GM12873 (cell line): ENCODE data around the gene CAB39.

ENCODE experiments used
- CTCF ChIP-seq: IDR thresholded peaks from 2 replicates; pipeline ENCODE4 v1.5.1; 2012; ENCODE audit warnings: low read depth, mild to moderate bottlenecking, moderate library complexity, low read length, control low read depth; ENCODE audit not compliant: insufficient read depth; ENCODE audit errors: missing control alignments

CAB39 gene

DNA sequence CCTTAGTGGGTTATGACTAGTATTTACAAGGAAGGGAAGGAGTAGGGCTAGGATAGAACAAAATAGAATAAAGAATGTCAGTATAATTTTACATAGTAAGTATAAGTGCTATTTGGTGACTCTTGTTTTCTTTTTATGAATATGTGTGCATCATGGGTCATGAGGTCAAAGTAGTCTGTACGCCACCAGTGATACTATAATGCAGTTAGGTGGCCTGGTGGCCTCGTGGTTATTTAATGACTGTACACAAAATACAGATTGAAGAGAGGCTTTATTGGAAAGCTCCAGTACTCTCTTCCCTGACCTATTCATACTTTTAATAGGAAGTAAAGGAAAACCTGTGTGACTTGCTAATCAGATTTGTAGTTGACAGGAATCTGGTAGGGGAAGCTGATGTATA, 27.3 kb downstream of the CAB39 start:
- TF ChIP-seq CTCF = no peak

GRCh38 chr2:230742781-230743180, 30.1 kb downstream of the CAB39 start:
- TF ChIP-seq CTCF = no peak

- no peak for TF ChIP-seq CTCF
These were observed 33.6 kb downstream of the CAB39 start for GRCh38 chr2:230746213-230746612.

GRCh38 chr2:230748087-230748486, 35.4 kb downstream of the CAB39 start:
- no peak for TF ChIP-seq CTCF

DNA sequence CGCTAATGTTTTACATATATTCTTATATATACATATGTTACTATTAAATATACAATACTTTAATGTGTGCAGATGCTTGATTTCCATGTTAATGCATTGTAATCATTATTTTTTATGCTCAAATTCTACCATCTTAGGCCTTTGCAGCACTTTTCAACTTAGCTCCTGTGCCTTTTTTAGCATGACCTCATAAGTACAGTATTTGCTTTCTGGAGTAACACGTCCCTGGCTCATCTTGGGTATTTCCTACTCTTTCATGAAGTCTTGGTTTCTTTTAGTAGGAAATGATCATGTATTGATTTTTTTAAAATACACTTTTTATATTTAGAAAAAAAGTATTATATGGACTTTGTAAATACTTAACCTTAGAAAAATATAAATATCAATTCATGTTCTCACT, 36.5 kb downstream of the CAB39 start:
- TF ChIP-seq CTCF = no peak

DNA sequence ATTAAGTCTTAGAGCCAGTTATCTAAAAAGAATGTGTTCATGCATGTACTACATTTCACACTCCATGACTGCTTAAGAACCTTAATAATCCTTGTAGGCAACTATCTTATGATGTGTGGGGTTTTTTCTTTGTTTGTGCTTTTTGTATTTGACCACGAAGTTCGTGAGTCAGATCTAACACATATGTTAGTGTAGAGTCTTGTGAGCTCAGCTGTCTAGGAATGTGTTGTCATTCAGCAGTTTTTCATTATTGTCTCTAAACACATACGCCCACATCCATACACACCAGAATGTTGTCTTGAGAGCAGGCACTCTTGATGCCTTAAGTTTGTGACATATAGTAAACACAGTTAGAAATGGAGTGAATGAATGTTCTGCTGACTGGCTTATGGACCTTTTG, 38.4 kb downstream of the CAB39 start:
- TF ChIP-seq CTCF = no peak

- TF ChIP-seq CTCF = no peak
These were observed 41.6 kb downstream of the CAB39 start for GRCh38 chr2:230754200-230754599.
